ENCODE data around the gene ARHGAP18. TPM values are rescaled to one million over a fixed set of nuclear protein-coding genes. Genes with fewer than 3 reads are reported as not detected.

Gene ARHGAP18
- total RNA-seq, 1 donor from 2014 or later, result 38.6 TPM

GRCh38 chr6:129671442-129672340 lies 38.3 kb downstream of the ARHGAP18 start:
- Histone ChIP-seq H3K4me1 (ENCODE audit: insufficient read depth, low read length) (peaks cover 45% of the 10 kb centered on the region), H3K4me3 (ENCODE audit: insufficient read depth, low read depth, low read length) (no peak overlapping the region), H4K20me1 (ENCODE audit: insufficient read depth, low read length) (no peaks in the 10 kb centered on the region), H3K9me3 (ENCODE audit: insufficient read depth, low read depth, low read length) (no peaks in the 10 kb centered on the region), H3K27ac (ENCODE audit: low read depth, low read length) (peak overlapping the region; percentile 84), H3K27me3 (ENCODE audit: insufficient read depth, low read length) (no peaks in the 10 kb centered on the region), H3K79me2 (ENCODE audit: insufficient read depth, low read length) (peaks cover 63% of the 10 kb centered on the region), H3K4me2 (ENCODE audit: low read length) (peak overlapping the region; percentile 78), H2AFZ (ENCODE audit: low read depth, low read length) (no peak overlapping the region), H3K36me3 (ENCODE audit: insufficient read depth, low read length) (no peaks in the 10 kb centered on the region), H3K9ac (ENCODE audit: low read length) (peak overlapping the region; percentile 54)
- Mint-ChIP-seq H3K4me3 (ENCODE audit: unreplicated experiment) (peak overlapping the region; percentile 34), H3K4me1 (ENCODE audit: low read depth, unreplicated experiment) (peaks cover 62% of the 10 kb centered on the region), H3K36me3 (ENCODE audit: low read depth, unreplicated experiment) (peaks cover 6% of the 10 kb centered on the region), H3K9me3 (ENCODE audit: unreplicated experiment) (no peaks in the 10 kb centered on the region), H3K27ac (ENCODE audit: unreplicated experiment) (peak overlapping the region; percentile 88), H3K27me3 (ENCODE audit: low read depth, unreplicated experiment) (no peaks in the 10 kb centered on the region)
- DNase-seq (ENCODE audit: low read depth), result no peak
- no peak for FAIRE-seq
- TF ChIP-seq, protein P1, sequence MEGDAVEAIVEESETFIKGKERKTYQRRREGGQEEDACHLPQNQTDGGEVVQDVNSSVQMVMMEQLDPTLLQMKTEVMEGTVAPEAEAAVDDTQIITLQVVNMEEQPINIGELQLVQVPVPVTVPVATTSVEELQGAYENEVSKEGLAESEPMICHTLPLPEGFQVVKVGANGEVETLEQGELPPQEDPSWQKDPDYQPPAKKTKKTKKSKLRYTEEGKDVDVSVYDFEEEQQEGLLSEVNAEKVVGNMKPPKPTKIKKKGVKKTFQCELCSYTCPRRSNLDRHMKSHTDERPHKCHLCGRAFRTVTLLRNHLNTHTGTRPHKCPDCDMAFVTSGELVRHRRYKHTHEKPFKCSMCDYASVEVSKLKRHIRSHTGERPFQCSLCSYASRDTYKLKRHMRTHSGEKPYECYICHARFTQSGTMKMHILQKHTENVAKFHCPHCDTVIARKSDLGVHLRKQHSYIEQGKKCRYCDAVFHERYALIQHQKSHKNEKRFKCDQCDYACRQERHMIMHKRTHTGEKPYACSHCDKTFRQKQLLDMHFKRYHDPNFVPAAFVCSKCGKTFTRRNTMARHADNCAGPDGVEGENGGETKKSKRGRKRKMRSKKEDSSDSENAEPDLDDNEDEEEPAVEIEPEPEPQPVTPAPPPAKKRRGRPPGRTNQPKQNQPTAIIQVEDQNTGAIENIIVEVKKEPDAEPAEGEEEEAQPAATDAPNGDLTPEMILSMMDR (IDR thresholded peaks at IDR 0.05; ENCODE audit: insufficient read depth, low read depth, low read length), result no peak
- TF ChIP-seq EZH2 (IDR thresholded peaks at IDR 0.05; ENCODE audit: insufficient read depth, low read length), result no peak

- no peaks in the 10 kb centered on the region for H3K36me3 ChIP-seq (ENCODE audit: insufficient read depth, low read length)
- H3K79me2 ChIP-seq (ENCODE audit: insufficient read depth, low read length), result peaks cover 62% of the 10 kb centered on the region
- Mint-ChIP-seq H3K4me1 (ENCODE audit: low read depth, unreplicated experiment) (peaks cover 59% of the 10 kb centered on the region), H3K4me3 (ENCODE audit: unreplicated experiment) (no peak overlapping the region), H3K27ac (ENCODE audit: unreplicated experiment) (peak overlapping the region; percentile 92), H3K36me3 (ENCODE audit: low read depth, unreplicated experiment) (peaks cover 3% of the 10 kb centered on the region), H3K27me3 (ENCODE audit: low read depth, unreplicated experiment) (no peaks in the 10 kb centered on the region), H3K9me3 (ENCODE audit: unreplicated experiment) (no peaks in the 10 kb centered on the region)
- no peak overlapping the region for H2AFZ ChIP-seq (ENCODE audit: low read depth, low read length)
- DNase-seq (ENCODE audit: low read depth) (no peak), FAIRE-seq (no peak)
- no peaks in the 10 kb centered on the region for H3K27me3 ChIP-seq (ENCODE audit: insufficient read depth, low read length)
- no peaks in the 10 kb centered on the region for H4K20me1 ChIP-seq (ENCODE audit: insufficient read depth, low read length)
- H3K9ac ChIP-seq (ENCODE audit: low read length), result no peak overlapping the region
- no peaks in the 10 kb centered on the region for H3K9me3 ChIP-seq (ENCODE audit: insufficient read depth, low read depth, low read length)
- H3K4me3 ChIP-seq (ENCODE audit: insufficient read depth, low read depth, low read length), result no peak overlapping the region
- no peak overlapping the region for H3K4me2 ChIP-seq (ENCODE audit: low read length)
- H3K27ac ChIP-seq (ENCODE audit: low read depth, low read length), result no peak overlapping the region
- peaks cover 45% of the 10 kb centered on the region for H3K4me1 ChIP-seq (ENCODE audit: insufficient read depth, low read length)
- TF ChIP-seq, protein P1 (IDR thresholded peaks at IDR 0.05; ENCODE audit: insufficient read depth, low read depth, low read length), result no peak
- no peak for TF ChIP-seq EZH2 (IDR thresholded peaks at IDR 0.05; ENCODE audit: insufficient read depth, low read length)
Observed at GRCh38 chr6:129670634-129671033, 39.3 kb downstream of the ARHGAP18 start.

GRCh38 chr6:129667621-129668020 lies 42.4 kb downstream of the ARHGAP18 start:
- peaks cover 8% of the 10 kb centered on the region for H3K36me3 Mint-ChIP-seq (ENCODE audit: low read depth, unreplicated experiment)
- H3K4me3 Mint-ChIP-seq (ENCODE audit: unreplicated experiment), result no peak overlapping the region
- Histone ChIP-seq H4K20me1 (ENCODE audit: insufficient read depth, low read length) (no peaks in the 10 kb centered on the region), H3K4me2 (ENCODE audit: low read length) (peak overlapping the region; percentile 53), H3K27ac (ENCODE audit: low read depth, low read length) (no peak overlapping the region), H3K36me3 (ENCODE audit: insufficient read depth, low read length) (no peaks in the 10 kb centered on the region), H3K4me1 (ENCODE audit: insufficient read depth, low read length) (peaks cover 26% of the 10 kb centered on the region), H3K9me3 (ENCODE audit: insufficient read depth, low read depth, low read length) (no peaks in the 10 kb centered on the region), H3K27me3 (ENCODE audit: insufficient read depth, low read length) (no peaks in the 10 kb centered on the region), H3K9ac (ENCODE audit: low read length) (no peak overlapping the region), H3K4me3 (ENCODE audit: insufficient read depth, low read depth, low read length) (no peak overlapping the region), H3K79me2 (ENCODE audit: insufficient read depth, low read length) (peaks cover 75% of the 10 kb centered on the region), H2AFZ (ENCODE audit: low read depth, low read length) (peak overlapping the region; percentile 2)
- no peaks in the 10 kb centered on the region for H3K9me3 Mint-ChIP-seq (ENCODE audit: unreplicated experiment)
- H3K27me3 Mint-ChIP-seq (ENCODE audit: low read depth, unreplicated experiment), result no peaks in the 10 kb centered on the region
- FAIRE-seq (no peak), DNase-seq (ENCODE audit: low read depth) (peak; percentile 54)
- H3K27ac Mint-ChIP-seq (ENCODE audit: unreplicated experiment), result no peak overlapping the region
- H3K4me1 Mint-ChIP-seq (ENCODE audit: low read depth, unreplicated experiment), result peaks cover 50% of the 10 kb centered on the region
- TF ChIP-seq EZH2 (IDR thresholded peaks at IDR 0.05; ENCODE audit: insufficient read depth, low read length), result no peak
- TF ChIP-seq, protein P1 (IDR thresholded peaks at IDR 0.05; ENCODE audit: insufficient read depth, low read depth, low read length), result no peak
